Measurements from ENCODE around the gene EYS.

EYS gene

GRCh38 chr6:64948261-64948660, 758.8 kb downstream of the EYS start:
- no peak for TF ChIP-seq CTCF (IDR thresholded peaks at IDR 0.05; ENCODE audit: control extremely low read depth, extremely low read depth, low read depth, missing control alignments)
- DNase-seq (ENCODE audit: extremely low spot score), result no peak
- ChIA-PET CTCF (no interaction called here), POLR2A (no interaction called here)

- POLR2A ChIA-PET, result no interaction called here
- no peak for TF ChIP-seq CTCF (IDR thresholded peaks at IDR 0.05; ENCODE audit: control extremely low read depth, extremely low read depth, low read depth, missing control alignments)
- CTCF ChIA-PET, result no interaction called here
- no peak for DNase-seq (ENCODE audit: extremely low spot score)
These were observed 761.6 kb downstream of the EYS start for GRCh38 chr6:64945450-64945849.

- no peak for TF ChIP-seq CTCF (IDR thresholded peaks at IDR 0.05; ENCODE audit: control extremely low read depth, extremely low read depth, low read depth, missing control alignments)
- ChIA-PET POLR2A (no interaction called here), CTCF (interaction anchor here (1.1 to 1.2 kb wide), 2 partner anchors 9 to 10 kb away, joined by 3 read pairs; no protein-coding TSS in a partner anchor)
- no peak for DNase-seq (ENCODE audit: extremely low spot score)
These were observed 774.5 kb downstream of the EYS start for GRCh38 chr6:64932486-64932885.

GRCh38 chr6:64930681-64931080, 776.3 kb downstream of the EYS start:
- TF ChIP-seq CTCF (IDR thresholded peaks at IDR 0.05; ENCODE audit: control extremely low read depth, extremely low read depth, low read depth, missing control alignments), result no peak
- ChIA-PET CTCF (no interaction called here), POLR2A (no interaction called here)
- DNase-seq (ENCODE audit: extremely low spot score), result no peak

- TF ChIP-seq CTCF (IDR thresholded peaks at IDR 0.05; ENCODE audit: control extremely low read depth, extremely low read depth, low read depth, missing control alignments), result no peak
- ChIA-PET POLR2A (no interaction called here), CTCF (no interaction called here)
- no peak for DNase-seq (ENCODE audit: extremely low spot score)
These were observed 781.0 kb downstream of the EYS start for GRCh38 chr6:64926051-64926450.

- no peak for TF ChIP-seq CTCF (IDR thresholded peaks at IDR 0.05; ENCODE audit: control extremely low read depth, extremely low read depth, low read depth, missing control alignments)
- no peak for DNase-seq (ENCODE audit: extremely low spot score)
- ChIA-PET CTCF (no interaction called here), POLR2A (no interaction called here)
These were observed 786.8 kb downstream of the EYS start for GRCh38 chr6:64920257-64920656.

GRCh38 chr6:64914124-64914523, 792.9 kb downstream of the EYS start:
- no peak for TF ChIP-seq CTCF (IDR thresholded peaks at IDR 0.05; ENCODE audit: control extremely low read depth, extremely low read depth, low read depth, missing control alignments)
- DNase-seq (ENCODE audit: extremely low spot score), result no peak
- ChIA-PET CTCF (no interaction called here), POLR2A (no interaction called here)

Data from GM10248 (cell line).